ENCODE results near the gene STAM2. TPM values are rescaled to one million over a fixed set of nuclear protein-coding genes. Genes with fewer than 3 reads are reported as not detected.

STAM2 gene
- total RNA-seq, 1 experiment from 2014 or later: 27.6 TPM

DNA sequence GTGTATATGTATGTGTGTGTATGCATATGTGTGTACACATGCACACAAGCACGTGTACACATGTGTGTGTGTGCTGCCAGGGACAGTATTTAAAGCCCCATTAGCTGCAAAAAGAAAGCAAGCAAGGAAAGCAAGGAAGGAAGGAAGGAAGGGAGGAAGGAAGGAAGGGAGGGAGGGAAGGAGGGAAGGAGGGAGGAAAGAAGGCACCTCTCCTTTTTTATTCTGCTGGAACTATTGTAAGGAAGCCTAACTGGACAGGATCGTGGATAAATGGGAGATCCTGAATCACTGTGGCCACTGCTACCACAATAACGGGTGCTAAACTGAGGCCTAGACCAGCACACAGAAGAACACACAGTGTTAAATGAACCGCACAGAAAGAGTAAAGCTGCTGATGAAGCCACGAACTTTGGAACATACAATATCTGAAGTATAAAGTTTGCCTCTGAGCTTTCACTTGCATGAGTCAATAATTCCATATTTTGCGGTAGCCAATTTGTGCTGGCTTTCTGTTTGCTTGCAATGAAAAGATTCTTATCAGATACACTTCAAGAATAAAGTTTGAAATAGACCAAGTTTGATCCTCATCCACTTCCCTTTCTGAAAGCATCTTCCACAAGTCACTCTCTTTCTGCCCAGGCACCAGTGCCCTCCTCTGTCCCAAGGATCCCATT, 92.2 kb downstream of the STAM2 start:
- H3K27me3 Mint-ChIP-seq (ENCODE audit: insufficient read depth, unreplicated experiment): no peaks in the 10 kb centered on the region
- no TSS peak for BruUV-seq (replicated peaks)
- H3K4me1 Mint-ChIP-seq (ENCODE audit: insufficient read depth, unreplicated experiment): no peaks in the 10 kb centered on the region
- no peaks in the 10 kb centered on the region for H3K36me3 Mint-ChIP-seq (ENCODE audit: insufficient read depth, unreplicated experiment)
- no peak overlapping the region for H3K4me3 Mint-ChIP-seq (ENCODE audit: unreplicated experiment)
- no peak overlapping the region for H3K27ac Mint-ChIP-seq (ENCODE audit: low read depth, unreplicated experiment)
- intact Hi-C loops (cut with micrococcal nuclease): no loop called here
- CTCF ChIA-PET: no interaction called here
- H3K9me3 Mint-ChIP-seq (ENCODE audit: unreplicated experiment): no peaks in the 10 kb centered on the region
- no peak for DNase-seq (ENCODE audit: unreplicated experiment)
- TF ChIP-seq, protein P1, sequence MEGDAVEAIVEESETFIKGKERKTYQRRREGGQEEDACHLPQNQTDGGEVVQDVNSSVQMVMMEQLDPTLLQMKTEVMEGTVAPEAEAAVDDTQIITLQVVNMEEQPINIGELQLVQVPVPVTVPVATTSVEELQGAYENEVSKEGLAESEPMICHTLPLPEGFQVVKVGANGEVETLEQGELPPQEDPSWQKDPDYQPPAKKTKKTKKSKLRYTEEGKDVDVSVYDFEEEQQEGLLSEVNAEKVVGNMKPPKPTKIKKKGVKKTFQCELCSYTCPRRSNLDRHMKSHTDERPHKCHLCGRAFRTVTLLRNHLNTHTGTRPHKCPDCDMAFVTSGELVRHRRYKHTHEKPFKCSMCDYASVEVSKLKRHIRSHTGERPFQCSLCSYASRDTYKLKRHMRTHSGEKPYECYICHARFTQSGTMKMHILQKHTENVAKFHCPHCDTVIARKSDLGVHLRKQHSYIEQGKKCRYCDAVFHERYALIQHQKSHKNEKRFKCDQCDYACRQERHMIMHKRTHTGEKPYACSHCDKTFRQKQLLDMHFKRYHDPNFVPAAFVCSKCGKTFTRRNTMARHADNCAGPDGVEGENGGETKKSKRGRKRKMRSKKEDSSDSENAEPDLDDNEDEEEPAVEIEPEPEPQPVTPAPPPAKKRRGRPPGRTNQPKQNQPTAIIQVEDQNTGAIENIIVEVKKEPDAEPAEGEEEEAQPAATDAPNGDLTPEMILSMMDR (IDR thresholded peaks at IDR 0.05; ENCODE audit: unreplicated experiment): no peak
- POLR2A ChIA-PET: no interaction called here

DNA sequence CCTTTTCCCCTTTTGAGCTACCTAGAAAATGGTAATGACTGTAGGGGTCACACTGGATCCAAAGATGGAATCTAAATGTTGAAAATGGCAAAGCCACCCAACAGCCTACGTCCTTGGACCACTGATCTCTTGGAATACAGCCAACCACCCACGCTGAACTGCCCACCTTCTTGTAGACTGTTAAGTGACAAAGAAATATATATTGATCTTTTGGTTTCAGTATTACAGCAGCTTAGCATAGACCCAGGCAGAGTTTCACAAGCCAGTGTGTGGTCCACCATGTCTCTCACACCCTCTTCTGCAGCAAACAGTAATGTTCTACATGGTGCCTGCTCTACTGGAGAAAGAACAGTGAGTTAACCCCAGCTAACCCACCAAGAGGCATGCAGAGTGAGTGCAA, 96.9 kb downstream of the STAM2 start:
- DNase-seq (ENCODE audit: unreplicated experiment): no peak
- H3K9me3 Mint-ChIP-seq (ENCODE audit: unreplicated experiment): no peaks in the 10 kb centered on the region
- no peaks in the 10 kb centered on the region for H3K27me3 Mint-ChIP-seq (ENCODE audit: insufficient read depth, unreplicated experiment)
- no peak overlapping the region for H3K4me3 Mint-ChIP-seq (ENCODE audit: unreplicated experiment)
- no peaks in the 10 kb centered on the region for H3K4me1 Mint-ChIP-seq (ENCODE audit: insufficient read depth, unreplicated experiment)
- TF ChIP-seq, protein P1 (IDR thresholded peaks at IDR 0.05; ENCODE audit: unreplicated experiment): no peak
- ChIA-PET CTCF (interaction anchor here (0.6 to 1.1 kb wide), 5 partner anchors 14 to 111 kb away, joined by 3 to 7 read pairs (median 3); no protein-coding TSS in a partner anchor), POLR2A (interaction anchor here (0.7 to 1.8 kb wide), 2 partner anchors 16 to 640 kb away, joined by 3 read pairs; no protein-coding TSS in a partner anchor)
- intact Hi-C loops (cut with micrococcal nuclease): no loop called here
- no TSS peak for BruUV-seq (replicated peaks)
- H3K27ac Mint-ChIP-seq (ENCODE audit: low read depth, unreplicated experiment): no peak overlapping the region
- H3K36me3 Mint-ChIP-seq (ENCODE audit: insufficient read depth, unreplicated experiment): no peaks in the 10 kb centered on the region

DNA sequence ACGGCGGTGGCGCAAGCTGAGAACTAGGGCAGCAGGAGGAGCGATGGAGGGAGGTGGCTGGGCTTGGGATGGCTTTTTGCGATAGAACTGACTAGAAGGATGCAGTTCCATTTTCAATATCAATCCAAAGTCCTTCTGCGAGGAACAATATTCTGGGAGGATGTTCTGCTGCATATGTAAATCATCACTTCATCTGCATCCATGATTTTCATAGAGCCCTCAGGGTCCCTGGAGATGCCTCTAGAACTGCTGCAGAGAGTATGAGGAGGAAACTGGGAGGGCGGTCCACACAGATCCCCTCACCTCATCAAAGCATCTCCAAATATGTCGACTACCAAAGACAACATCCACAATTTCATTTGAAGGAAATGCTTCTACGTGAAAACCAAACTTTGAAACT, 97.5 kb downstream of the STAM2 start:
- CTCF ChIA-PET: interaction anchor here (0.6 to 1.1 kb wide), 3 partner anchors 13 to 111 kb away, joined by 3 read pairs; no protein-coding TSS in a partner anchor
- no peak overlapping the region for H3K27ac Mint-ChIP-seq (ENCODE audit: low read depth, unreplicated experiment)
- no peaks in the 10 kb centered on the region for H3K27me3 Mint-ChIP-seq (ENCODE audit: insufficient read depth, unreplicated experiment)
- no peaks in the 10 kb centered on the region for H3K4me1 Mint-ChIP-seq (ENCODE audit: insufficient read depth, unreplicated experiment)
- intact Hi-C loops (cut with micrococcal nuclease): no loop called here
- no peak overlapping the region for H3K4me3 Mint-ChIP-seq (ENCODE audit: unreplicated experiment)
- TF ChIP-seq, protein P1 (IDR thresholded peaks at IDR 0.05; ENCODE audit: unreplicated experiment): no peak
- POLR2A ChIA-PET: interaction anchor here (0.6 to 1.8 kb wide), 3 partner anchors 15 to 641 kb away, joined by 3 read pairs; no protein-coding TSS in a partner anchor
- DNase-seq (ENCODE audit: unreplicated experiment): no peak
- BruUV-seq (replicated peaks): no TSS peak
- no peaks in the 10 kb centered on the region for H3K9me3 Mint-ChIP-seq (ENCODE audit: unreplicated experiment)
- no peaks in the 10 kb centered on the region for H3K36me3 Mint-ChIP-seq (ENCODE audit: insufficient read depth, unreplicated experiment)

DNA sequence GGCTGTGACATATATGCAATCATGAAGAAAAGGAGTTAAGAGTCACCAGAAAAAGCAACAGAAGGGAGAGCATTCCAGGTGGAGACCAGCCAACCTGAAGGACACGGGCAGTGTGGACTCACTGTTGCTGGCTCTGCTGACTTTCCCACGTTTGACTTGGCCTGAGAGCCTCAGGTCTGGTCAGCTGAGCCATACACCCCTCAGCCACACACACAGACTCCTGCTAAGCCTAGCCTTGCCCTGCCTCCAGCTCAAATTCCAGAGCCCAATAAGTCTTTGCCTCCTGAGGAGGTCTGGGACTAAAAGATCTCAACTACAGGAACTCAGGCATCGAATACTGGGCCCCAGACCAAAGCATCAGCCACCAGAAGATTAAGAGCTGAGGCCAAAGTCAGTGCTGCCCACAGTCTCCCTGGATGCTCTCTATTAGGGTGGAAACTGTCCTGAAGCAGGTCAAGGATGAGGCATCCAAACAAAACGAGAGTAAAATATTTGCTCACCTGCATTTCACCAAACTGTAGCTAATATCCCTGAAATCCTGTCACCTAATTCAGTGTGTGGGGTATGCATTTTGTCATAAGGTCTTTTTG, 100.0 kb downstream of the STAM2 start:
- intact Hi-C loops (cut with micrococcal nuclease): no loop called here
- H3K27me3 Mint-ChIP-seq (ENCODE audit: insufficient read depth, unreplicated experiment): no peaks in the 10 kb centered on the region
- no peak overlapping the region for H3K27ac Mint-ChIP-seq (ENCODE audit: low read depth, unreplicated experiment)
- H3K4me1 Mint-ChIP-seq (ENCODE audit: insufficient read depth, unreplicated experiment): no peaks in the 10 kb centered on the region
- H3K4me3 Mint-ChIP-seq (ENCODE audit: unreplicated experiment): no peak overlapping the region
- ChIA-PET POLR2A (interaction anchor here (0.6 kb wide), 1 partner anchor 572 kb away, joined by 3 read pairs; no protein-coding TSS in a partner anchor), CTCF (interaction anchor here (1.3 kb wide), 1 partner anchor 20 kb away, joined by 5 read pairs; no protein-coding TSS in a partner anchor)
- no peaks in the 10 kb centered on the region for H3K36me3 Mint-ChIP-seq (ENCODE audit: insufficient read depth, unreplicated experiment)
- TF ChIP-seq, protein P1 (IDR thresholded peaks at IDR 0.05; ENCODE audit: unreplicated experiment): no peak
- no TSS peak for BruUV-seq (replicated peaks)
- DNase-seq (ENCODE audit: unreplicated experiment): no peak
- H3K9me3 Mint-ChIP-seq (ENCODE audit: unreplicated experiment): no peaks in the 10 kb centered on the region

Data from MCF 10A (cell line).